Activated CD4-positive, alpha-beta T cell treated with anti-CD3 and anti-CD28 coated beads, Interleukin-2, amount 10 ng/mL, durations not matched to agents 7 days and 5 days (primary cell): ENCODE data around the gene C16orf54. TPM values are rescaled to one million over a fixed set of nuclear protein-coding genes. Genes with fewer than 3 reads are reported as not detected.
A peak's percentile ranks its signal among the peaks of the same experiment; 100 is the strongest.
"Not testable (repeated sequence)": the region's sequence is repeated elsewhere in the genome, so short reads cannot be mapped to it uniquely, and the experiment has no call there.

Experiments
- CTCF ChIA-PET: fragments of 350-600 bp; sonication (Branson Sonifier 250); formaldehyde crosslinking; loops from one replicate; lab custom pipeline; 2021; ENCODE audit warnings: antibody characterized with exemption; lab: Charles Lee
- POLR2A ChIA-PET: fragments of 350-600 bp; sonication (Branson Sonifier 250); formaldehyde crosslinking; loops from one replicate; lab custom pipeline; 2021; ENCODE audit warnings: antibody characterized with exemption; lab: Charles Lee
- DNase-seq: peaks from one replicate; pipeline ENCODE4 v3.0.0-alpha.2; 2020
- H3K27ac Mint-ChIP-seq: one replicate; pipeline ENCODE4 v1.8.0; 2021; ENCODE audit warnings: mild to moderate bottlenecking, moderate library complexity, mixed read lengths
- H3K27me3 Mint-ChIP-seq: one replicate; pipeline ENCODE4 v1.8.0; 2021; ENCODE audit warnings: mixed read lengths
- H3K36me3 Mint-ChIP-seq: one replicate; pipeline ENCODE4 v1.8.0; 2021; ENCODE audit warnings: low read depth, mixed read lengths
- H3K4me1 Mint-ChIP-seq: one replicate; pipeline ENCODE4 v1.8.0; 2021; ENCODE audit warnings: mixed read lengths
- H3K4me3 Mint-ChIP-seq: one replicate; pipeline ENCODE4 v1.8.0; 2021; ENCODE audit warnings: mild to moderate bottlenecking, moderate library complexity, mixed read lengths
- H3K9me3 Mint-ChIP-seq: one replicate; pipeline ENCODE4 v1.8.0; 2021; ENCODE audit warnings: mixed read lengths
- total RNA-seq, 2 experiments: library from RNA; stranded (reverse); gene quantifications; one replicate each; pipeline ENCODE4 v1.2.3, GENCODE V29; 2021

The C16orf54 gene
- total RNA-seq, 2 experiments from 2014 or later, result 88.3 to 92.3 TPM

DNA sequence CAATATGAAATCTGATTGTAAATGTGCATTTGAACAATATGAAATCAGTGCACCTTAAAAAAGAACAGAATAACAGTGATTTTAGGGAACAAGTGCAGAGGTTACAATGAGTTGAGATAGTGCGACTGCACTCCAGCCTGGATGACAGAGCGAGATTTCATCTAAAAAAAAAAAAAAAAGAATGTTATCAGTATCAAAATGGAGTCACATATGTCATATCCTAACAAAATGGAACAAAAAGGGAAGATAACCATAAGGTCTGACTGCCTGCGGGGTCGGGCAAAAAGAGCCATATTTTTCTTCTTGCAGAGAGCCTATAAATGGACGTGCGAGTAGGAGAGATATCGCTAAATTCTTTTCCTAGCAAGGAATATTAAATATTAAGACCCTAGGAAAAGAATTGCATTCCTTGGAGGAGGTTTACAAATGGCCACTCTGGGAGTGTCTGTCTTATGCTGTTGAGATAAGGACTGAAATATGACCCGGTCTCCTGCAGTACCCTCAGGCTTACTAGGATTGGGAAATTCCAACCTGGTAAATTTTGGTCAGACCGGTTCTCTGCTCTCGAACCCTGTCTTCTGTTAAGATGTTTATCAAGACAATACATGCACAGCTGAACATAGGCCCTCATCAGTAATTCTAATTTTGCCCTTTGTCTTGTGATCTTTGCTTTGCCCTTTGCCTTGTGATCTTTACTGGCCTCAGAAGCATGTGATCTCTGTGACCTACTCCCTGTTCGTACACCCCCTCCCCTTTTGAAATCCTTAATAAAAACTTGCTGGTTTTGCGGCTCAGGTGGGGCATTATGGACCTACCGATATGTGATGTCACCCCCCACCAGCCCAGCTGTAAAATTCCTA, 37.5 kb upstream of the C16orf54 start:
- POLR2A ChIA-PET, H3K4me3 Mint-ChIP-seq, H3K36me3 Mint-ChIP-seq: not testable (repeated sequence)

DNA sequence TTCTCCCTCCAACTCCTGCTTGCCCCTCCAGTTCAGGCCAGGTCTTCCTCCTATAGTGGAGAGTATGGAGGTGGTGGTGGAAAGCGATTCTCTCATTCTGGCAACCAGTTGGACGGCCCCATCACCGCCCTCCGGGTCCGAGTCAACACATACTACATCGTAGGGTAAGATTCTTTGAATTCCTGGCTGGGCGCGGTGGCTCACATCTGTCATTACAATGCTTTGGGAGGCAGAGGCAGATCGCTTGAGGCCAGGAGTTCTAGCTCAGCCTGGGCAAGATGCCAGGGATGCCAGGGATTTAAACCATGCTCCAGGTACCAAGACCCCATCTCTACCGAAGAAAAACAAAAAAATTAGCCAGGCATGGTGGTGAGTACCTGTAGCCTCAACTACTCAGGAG, 33.7 kb upstream of the C16orf54 start:
- DNase-seq, result no peak
- peaks cover 4% of the 10 kb centered on the region for H3K9me3 Mint-ChIP-seq
- H3K27ac Mint-ChIP-seq, result no peak overlapping the region
- H3K27me3 Mint-ChIP-seq, result peaks cover 14% of the 10 kb centered on the region
- no peak overlapping the region for H3K4me3 Mint-ChIP-seq
- H3K4me1 Mint-ChIP-seq, result peaks cover 15% of the 10 kb centered on the region
- ChIA-PET POLR2A (no interaction called here), CTCF (interaction anchor here (1.4 to 4.8 kb wide), 2 partner anchors 11 kb away, joined by 5 to 20 read pairs; partner anchors contain the start of gene KIF22)
- H3K36me3 Mint-ChIP-seq, result peaks cover 2% of the 10 kb centered on the region

More for the DNA sequence above, 37.5 kb upstream of the C16orf54 start:
- H3K27ac Mint-ChIP-seq, H3K27me3 Mint-ChIP-seq, DNase-seq, H3K9me3 Mint-ChIP-seq: not testable (repeated sequence)
- CTCF ChIA-PET, result interaction anchor here (0.5 to 1.4 kb wide), 2 partner anchors 49 to 224 kb away, joined by 3 to 5 read pairs; no protein-coding TSS in a partner anchor
- H3K4me1 Mint-ChIP-seq, result peaks cover 26% of the 10 kb centered on the region

DNA sequence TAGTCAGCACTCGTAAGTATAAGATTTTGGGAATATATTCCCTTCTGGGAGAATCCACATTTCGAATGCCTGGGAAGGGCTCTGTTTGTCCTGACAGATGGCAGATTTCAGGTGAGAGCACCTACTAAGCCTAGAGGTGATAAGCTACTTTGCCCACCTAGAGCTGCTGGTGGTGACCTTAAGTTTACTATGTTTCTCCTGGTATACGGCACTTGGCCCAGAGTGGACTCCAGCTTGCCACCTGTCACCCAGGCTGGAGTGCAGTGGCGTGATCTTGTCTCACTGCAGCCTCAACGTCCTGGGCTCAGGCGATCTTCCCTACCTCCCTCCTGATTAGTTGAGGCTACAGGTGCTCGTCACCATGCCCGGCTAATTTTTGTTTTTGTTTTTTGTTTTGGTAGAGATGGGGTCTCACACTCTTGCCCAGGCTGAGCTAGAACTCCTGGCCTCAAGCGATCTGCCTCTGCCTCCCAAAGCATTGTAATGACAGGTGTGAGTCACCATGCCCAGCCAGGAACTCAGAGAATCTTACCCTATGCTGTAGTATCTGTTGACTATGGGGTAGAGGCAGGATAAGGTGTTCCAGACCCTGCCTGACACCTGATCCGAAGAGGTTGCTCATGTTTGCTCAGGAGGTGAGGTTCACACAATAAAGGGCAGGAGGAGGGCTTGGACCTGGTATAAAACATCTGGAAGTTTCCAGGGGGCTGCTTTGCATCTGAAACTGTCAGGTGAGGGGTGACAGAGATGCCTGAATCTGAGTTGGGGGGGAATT, 32.0 kb upstream of the C16orf54 start, which contains the start of gene ZG16:
ZG16 (plus strand) TSS at position 681 of the 775 bp plus-strand sequence. CDS start 1,011 bp downstream, outside the sequence.
- POLR2A ChIA-PET, result no interaction called here
- H3K36me3 Mint-ChIP-seq, result peaks cover 2% of the 10 kb centered on the region
- H3K9me3 Mint-ChIP-seq, result no peaks in the 10 kb centered on the region
- DNase-seq, result no peak
- peaks cover 10% of the 10 kb centered on the region for H3K4me1 Mint-ChIP-seq
- peaks cover 14% of the 10 kb centered on the region for H3K27me3 Mint-ChIP-seq
- H3K4me3 Mint-ChIP-seq, result no peak within 1 kb of the TSS
- CTCF ChIA-PET, result interaction anchor here (0.6 to 4.8 kb wide), 4 partner anchors 12 to 70 kb away, joined by 3 to 20 read pairs (median 3); partner anchors contain the start of gene KIF22
- H3K27ac Mint-ChIP-seq, result peak within 1 kb of the TSS; percentile 19

DNA sequence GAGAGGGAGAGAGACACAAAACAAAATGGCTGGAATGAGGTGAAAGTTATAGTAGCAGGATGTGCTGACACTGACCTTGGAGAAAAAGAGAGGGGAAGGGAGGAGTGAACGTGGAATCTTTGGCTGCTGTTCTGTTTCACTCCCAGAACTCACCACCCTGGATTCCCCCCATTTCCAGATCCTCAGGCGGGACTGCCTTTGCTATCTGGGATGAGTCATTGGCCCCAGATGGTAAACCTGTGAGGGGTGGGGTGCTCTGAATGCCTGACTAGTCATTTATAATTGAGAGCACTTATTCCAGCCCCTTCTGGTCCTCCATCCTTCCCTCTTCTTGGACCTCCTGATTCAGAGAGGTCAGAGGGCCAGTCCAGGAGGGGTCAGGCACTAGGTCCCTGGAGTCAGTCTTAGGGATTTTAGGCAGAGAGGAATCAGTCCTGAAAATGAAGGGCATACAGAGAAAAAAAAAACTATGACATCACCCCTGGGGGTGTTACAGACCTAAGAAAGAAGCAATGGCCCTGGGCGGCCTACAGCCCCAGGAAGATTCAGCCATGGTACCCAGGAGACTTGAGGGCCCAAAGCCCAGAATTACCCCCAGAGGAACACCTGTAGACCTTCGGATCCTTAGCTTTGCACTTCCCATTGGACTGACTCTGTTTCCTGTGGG, 30.1 kb upstream of the C16orf54 start:
- Mint-ChIP-seq H3K9me3 (no peaks in the 10 kb centered on the region), H3K4me3 (no peak overlapping the region), H3K27me3 (peaks cover 10% of the 10 kb centered on the region), H3K4me1 (peaks cover 8% of the 10 kb centered on the region), H3K36me3 (peaks cover 2% of the 10 kb centered on the region), H3K27ac (no peak overlapping the region)
- CTCF ChIA-PET, result interaction anchor here (1.0 to 1.5 kb wide), 2 partner anchors 15 to 18 kb away, joined by 3 to 8 read pairs; partner anchors contain the start of gene KIF22
- DNase-seq, result no peak
- POLR2A ChIA-PET, result no interaction called here

DNA sequence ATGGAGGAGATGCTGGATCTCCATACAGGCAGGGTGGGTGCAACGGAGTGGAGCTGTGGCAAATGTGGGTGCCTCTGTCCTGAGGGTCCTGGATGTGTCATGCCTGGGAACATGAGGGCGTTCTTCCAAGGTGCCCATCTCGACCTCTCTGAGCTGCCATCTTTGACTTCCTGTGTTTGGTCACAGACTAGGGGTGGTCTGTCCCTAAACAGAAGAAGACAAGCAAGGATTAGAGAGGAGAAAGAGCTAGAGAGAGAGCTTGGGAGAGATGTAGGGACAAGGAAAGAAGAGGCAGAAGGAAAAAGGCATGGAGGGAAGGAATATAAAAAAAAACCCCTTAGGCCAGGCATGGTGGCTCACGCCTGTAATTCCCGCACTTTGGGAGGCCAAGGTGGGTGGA, 28.9 kb upstream of the C16orf54 start:
- H3K4me1 Mint-ChIP-seq, result peaks cover 12% of the 10 kb centered on the region
- POLR2A ChIA-PET, result no interaction called here
- no peak for DNase-seq
- H3K36me3 Mint-ChIP-seq, result peaks cover 2% of the 10 kb centered on the region
- CTCF ChIA-PET, result interaction anchor here (0.7 to 1.0 kb wide), 3 partner anchors 14 to 353 kb away, joined by 3 to 8 read pairs (median 3); partner anchors contain the start of gene KIF22
- no peak overlapping the region for H3K4me3 Mint-ChIP-seq
- H3K9me3 Mint-ChIP-seq, result no peaks in the 10 kb centered on the region
- H3K27me3 Mint-ChIP-seq, result peaks cover 9% of the 10 kb centered on the region
- no peak overlapping the region for H3K27ac Mint-ChIP-seq

DNA sequence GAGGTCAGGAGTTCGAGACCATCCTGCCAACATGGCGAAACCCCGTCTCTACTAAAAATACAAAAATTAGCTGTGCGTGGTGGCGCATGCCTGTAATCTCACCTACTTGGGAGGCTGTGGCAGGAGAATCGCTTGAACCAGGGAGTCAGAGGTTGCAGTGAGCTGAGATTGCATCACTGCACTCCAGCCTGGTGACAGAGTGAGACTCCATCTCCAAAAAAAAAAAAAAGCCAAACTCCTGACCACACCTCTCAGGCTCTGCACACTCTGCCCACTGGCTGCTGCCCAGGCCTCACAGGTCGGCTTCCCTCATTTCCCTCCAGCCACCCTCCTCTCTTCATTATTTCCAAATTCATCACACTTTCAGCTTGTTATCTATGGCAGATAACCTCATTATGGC, 26.5 kb upstream of the C16orf54 start:
- H3K9me3 Mint-ChIP-seq, H3K36me3 Mint-ChIP-seq, H3K27me3 Mint-ChIP-seq, POLR2A ChIA-PET, DNase-seq, H3K27ac Mint-ChIP-seq, H3K4me3 Mint-ChIP-seq: not testable (repeated sequence)
- H3K4me1 Mint-ChIP-seq, result peaks cover 12% of the 10 kb centered on the region
- CTCF ChIA-PET, result interaction anchor here (2.7 kb wide), 1 partner anchor 13 kb away, joined by 10 read pairs; no protein-coding TSS in a partner anchor

DNA sequence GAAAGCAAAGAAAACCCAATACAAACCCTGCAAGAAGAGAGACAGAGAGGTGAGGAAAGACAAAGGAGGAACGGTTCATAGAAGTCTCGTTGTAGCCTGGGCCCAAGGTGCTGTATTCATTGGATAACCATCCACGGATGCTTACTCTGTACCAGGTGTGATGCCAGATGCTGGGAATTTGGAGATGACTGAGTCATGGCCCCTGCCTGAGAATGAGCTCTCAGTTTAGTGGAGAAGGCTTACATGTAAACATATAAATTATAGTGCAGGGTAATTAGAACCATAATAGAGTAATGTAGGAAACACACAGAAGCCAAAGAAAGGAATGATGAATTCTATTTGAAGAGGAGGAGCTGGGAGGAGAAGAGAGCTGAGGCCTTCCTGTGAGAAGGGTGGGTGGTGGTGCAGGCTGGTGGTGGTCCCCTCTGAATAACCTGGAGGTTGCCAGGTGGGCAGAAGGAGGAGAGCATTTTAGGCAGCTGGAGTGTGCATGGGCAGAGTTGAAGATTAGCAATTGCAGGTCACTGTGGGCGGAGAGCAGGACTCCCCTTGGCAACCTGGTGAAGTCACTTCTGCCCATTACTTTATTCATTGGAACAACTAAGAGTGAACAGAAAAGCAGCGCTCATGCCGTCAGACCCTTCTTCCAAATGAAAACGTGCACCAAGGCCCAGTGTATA, 24.6 kb upstream of the C16orf54 start:
- ChIA-PET POLR2A (no interaction called here), CTCF (interaction anchor here (1.1 to 2.2 kb wide), 5 partner anchors 14 to 79 kb away, joined by 3 to 10 read pairs (median 4); partner anchors contain the start of gene KIF22)
- Mint-ChIP-seq H3K36me3 (no peaks in the 10 kb centered on the region), H3K27ac (no peak overlapping the region), H3K9me3 (no peaks in the 10 kb centered on the region), H3K4me3 (no peak overlapping the region), H3K4me1 (peaks cover 12% of the 10 kb centered on the region), H3K27me3 (peaks cover 2% of the 10 kb centered on the region)
- DNase-seq, result no peak

DNA sequence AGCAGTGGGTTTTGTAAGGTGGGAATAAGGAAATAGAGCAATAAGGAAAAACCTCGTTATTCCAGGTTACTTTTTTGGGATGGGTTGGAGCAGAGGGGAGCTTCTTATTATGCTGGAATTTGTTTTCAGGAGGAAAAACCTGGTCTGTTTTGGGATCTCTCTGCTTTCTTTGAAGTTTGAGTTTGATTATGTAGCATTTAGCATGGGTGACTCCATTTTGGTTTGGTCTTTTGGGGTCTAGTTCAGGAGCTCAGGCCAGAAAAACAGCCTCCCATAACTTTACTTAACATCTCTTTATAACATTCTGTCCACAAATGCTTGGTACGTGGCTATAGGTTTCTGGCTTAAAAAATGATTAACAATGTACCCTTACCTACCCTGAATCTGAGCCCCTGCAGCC, 23.7 kb upstream of the C16orf54 start:
- no peak overlapping the region for H3K4me3 Mint-ChIP-seq
- ChIA-PET POLR2A (no interaction called here), CTCF (interaction anchor here (0.9 to 2.2 kb wide), 6 partner anchors 10 to 78 kb away, joined by 3 to 10 read pairs (median 4); partner anchors contain the start of gene KIF22)
- peaks cover 12% of the 10 kb centered on the region for H3K4me1 Mint-ChIP-seq
- DNase-seq, result no peak
- H3K9me3 Mint-ChIP-seq, result no peaks in the 10 kb centered on the region
- no peaks in the 10 kb centered on the region for H3K36me3 Mint-ChIP-seq
- no peak overlapping the region for H3K27ac Mint-ChIP-seq
- peaks cover 2% of the 10 kb centered on the region for H3K27me3 Mint-ChIP-seq

DNA sequence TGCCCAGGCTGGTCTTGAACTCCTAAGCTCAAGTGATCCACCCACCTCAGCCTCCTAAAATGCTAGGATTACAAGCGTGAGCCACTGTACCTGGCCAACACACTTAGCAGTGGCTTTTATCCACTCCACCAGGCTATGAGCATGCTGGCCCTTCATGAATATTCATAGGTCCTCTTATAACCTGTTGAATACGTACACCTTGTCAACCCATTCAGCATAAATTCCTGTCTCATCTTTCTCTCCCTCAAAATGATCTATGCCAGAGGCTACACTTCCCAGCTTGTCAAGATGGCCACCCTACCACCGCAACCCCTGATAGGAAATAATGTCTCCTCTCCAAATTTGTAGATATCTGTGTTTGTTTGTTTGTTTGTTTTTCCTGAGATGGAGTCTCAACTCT, 21.3 kb upstream of the C16orf54 start:
- no peaks in the 10 kb centered on the region for H3K36me3 Mint-ChIP-seq
- H3K4me3 Mint-ChIP-seq, result no peak overlapping the region
- H3K27ac Mint-ChIP-seq, result no peak overlapping the region
- ChIA-PET POLR2A (no interaction called here), CTCF (interaction anchor here (0.7 kb wide), 1 partner anchor 21 kb away, joined by 4 read pairs; no protein-coding TSS in a partner anchor)
- peaks cover 2% of the 10 kb centered on the region for H3K27me3 Mint-ChIP-seq
- peaks cover 6% of the 10 kb centered on the region for H3K4me1 Mint-ChIP-seq
- no peaks in the 10 kb centered on the region for H3K9me3 Mint-ChIP-seq
- DNase-seq, result no peak

DNA sequence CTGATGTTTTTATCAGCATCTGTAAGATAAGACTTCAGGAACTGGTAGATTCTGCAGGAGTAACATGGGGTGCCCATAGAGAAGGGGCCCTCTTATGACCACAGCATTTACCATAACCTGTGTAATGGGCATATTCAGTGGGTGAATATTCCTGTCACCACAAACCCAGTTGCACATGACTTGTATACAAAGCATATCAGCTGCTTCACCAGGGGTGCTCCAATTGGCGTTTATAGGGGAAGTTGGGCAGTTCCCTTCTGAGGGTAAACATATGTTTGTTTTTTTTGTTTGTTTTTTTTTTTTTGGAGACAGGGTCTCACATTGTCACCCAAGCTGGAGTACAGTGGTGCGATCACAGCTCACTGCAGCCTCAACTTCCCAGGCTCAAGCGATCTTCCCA, 20.8 kb upstream of the C16orf54 start:
- ChIA-PET POLR2A (no interaction called here), CTCF (interaction anchor here (0.7 to 1.8 kb wide), 3 partner anchors 12 to 101 kb away, joined by 3 to 8 read pairs (median 4); no protein-coding TSS in a partner anchor)
- peaks cover 6% of the 10 kb centered on the region for H3K4me1 Mint-ChIP-seq
- peaks cover 2% of the 10 kb centered on the region for H3K27me3 Mint-ChIP-seq
- no peak overlapping the region for H3K27ac Mint-ChIP-seq
- DNase-seq, result no peak
- no peaks in the 10 kb centered on the region for H3K9me3 Mint-ChIP-seq
- no peak overlapping the region for H3K4me3 Mint-ChIP-seq
- no peaks in the 10 kb centered on the region for H3K36me3 Mint-ChIP-seq

DNA sequence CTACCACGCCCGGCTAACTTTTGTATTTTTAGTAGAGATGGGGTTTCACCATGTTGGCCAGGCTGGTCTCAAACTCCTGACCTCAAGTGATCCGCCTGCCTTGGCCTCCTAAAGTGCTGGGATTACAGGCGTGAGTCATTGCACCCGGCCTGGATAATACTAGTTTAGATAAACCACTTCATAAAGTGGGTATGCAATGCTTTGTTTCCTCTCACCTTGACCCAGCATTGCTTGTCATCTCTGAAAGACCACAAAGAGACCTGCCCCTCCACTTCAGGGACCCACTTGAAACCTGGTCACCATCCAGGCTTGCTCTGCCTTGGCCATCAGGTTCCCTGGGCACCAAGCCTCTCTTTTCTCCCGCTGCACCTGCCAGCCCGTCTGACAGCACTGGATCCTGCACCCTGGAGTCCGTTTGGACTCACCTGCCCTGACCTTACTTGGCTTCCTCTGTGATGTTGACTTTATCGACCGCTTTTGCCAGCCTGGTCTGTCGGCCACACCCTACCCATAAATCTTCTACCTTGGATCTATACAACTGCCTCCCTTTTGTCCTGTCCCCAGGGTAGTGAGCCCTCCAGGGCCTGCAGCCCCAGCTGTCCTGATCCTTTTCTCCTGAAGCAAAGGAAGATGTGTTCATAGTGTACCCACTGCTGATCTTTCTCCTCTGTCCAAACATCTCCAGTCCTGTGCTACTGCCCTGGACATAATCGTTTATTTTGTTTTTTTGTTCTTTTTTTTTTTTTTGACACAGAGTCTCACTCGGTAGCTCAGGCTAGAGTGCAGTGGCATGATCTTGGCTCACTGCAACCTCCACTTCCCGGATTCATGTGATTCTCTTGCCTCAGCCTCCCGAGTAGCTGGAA, 19.6 kb upstream of the C16orf54 start:
- ChIA-PET POLR2A (no interaction called here), CTCF (interaction anchor here (0.6 to 1.8 kb wide), 3 partner anchors 11 to 84 kb away, joined by 3 to 8 read pairs (median 5); no protein-coding TSS in a partner anchor)
- H3K4me3 Mint-ChIP-seq, result no peak overlapping the region
- no peaks in the 10 kb centered on the region for H3K36me3 Mint-ChIP-seq
- H3K27me3 Mint-ChIP-seq, result peaks cover 4% of the 10 kb centered on the region
- H3K9me3 Mint-ChIP-seq, result no peaks in the 10 kb centered on the region
- H3K4me1 Mint-ChIP-seq, result peaks cover 3% of the 10 kb centered on the region
- H3K27ac Mint-ChIP-seq, result peak overlapping the region; percentile 13
- no peak for DNase-seq
